ENCODE results near the gene NTM.
A peak's percentile ranks its signal among the peaks of the same experiment; 100 is the strongest.

NTM gene

GRCh38 chr11:132056689-132057088 is 686.3 kb downstream of the NTM start:
- DNase-seq (ENCODE audit: low read depth in 2 of 2): peak; percentile 79 to 81
- no peak overlapping the region for H3K4me3 ChIP-seq (replicated peaks in 1 of 2; ENCODE audit: low read depth in 2 of 2, low read length in 2 of 2)
- TF ChIP-seq CTCF (IDR thresholded peaks at IDR 0.05; ENCODE audit: low read depth, low read length): no peak

GRCh38 chr11:132057266-132057665 is 686.9 kb downstream of the NTM start:
- H3K4me3 ChIP-seq (replicated peaks in 1 of 2; ENCODE audit: low read depth in 2 of 2, low read length in 2 of 2): no peak overlapping the region
- DNase-seq (ENCODE audit: low read depth in 2 of 2): no peak
- no peak for TF ChIP-seq CTCF (IDR thresholded peaks at IDR 0.05; ENCODE audit: low read depth, low read length)

DNA sequence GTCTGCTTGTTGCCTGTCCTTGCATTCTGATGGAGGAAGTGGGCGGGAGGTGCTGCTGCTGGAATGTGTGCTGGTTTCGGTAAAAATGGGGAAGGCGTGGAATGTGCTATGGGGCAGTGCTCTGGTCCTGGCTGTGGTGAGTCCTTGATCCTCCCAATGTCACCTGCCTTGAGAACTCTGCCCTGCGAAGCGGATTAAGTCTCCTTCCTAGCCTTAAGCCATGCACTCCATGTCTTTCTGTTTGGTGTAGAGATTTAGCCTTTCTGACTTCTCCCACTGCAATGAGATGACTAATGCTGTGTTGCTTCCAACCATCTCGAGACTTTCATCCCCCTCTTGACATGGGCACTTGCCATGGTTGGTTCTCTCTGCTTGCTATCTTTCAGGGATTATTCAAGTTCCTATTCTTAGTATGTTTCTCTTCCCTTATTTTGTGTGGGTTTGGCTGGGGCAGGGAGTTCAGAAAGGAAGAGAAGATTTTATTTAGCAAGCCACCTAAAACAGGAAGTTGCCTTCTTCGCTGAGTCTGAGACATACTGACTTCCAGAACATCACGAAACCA is 687.9 kb downstream of the NTM start:
- TF ChIP-seq CTCF (IDR thresholded peaks at IDR 0.05; ENCODE audit: low read depth, low read length): no peak
- peak; percentile 62 to 68 for DNase-seq (ENCODE audit: low read depth in 2 of 2)
- no peak overlapping the region for H3K4me3 ChIP-seq (replicated peaks in 1 of 2; ENCODE audit: low read depth in 2 of 2, low read length in 2 of 2)

DNA sequence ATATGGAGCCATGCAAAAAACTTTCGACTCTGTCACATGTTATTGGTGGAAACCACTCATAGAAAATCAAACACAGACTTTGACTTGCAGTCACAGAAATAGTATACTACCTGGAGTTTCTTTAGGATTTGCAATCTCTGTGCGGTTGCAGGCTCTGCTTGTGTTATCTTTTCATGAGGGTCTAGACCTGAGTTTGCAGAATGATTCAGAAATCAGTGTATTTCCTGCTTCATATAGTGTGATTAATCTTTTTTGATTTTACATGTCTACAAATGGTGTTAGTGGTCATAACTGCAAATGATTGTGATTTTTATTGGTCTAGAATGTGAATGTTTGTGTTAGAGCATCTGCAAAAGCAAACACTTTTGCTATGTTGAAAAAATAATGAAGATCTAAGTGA is 690.2 kb downstream of the NTM start:
- no peak for DNase-seq (ENCODE audit: low read depth in 2 of 2)
- no peak for TF ChIP-seq CTCF (IDR thresholded peaks at IDR 0.05; ENCODE audit: low read depth, low read length)
- H3K4me3 ChIP-seq (replicated peaks in 1 of 2; ENCODE audit: low read depth in 2 of 2, low read length in 2 of 2): no peak overlapping the region

- no peak overlapping the region for H3K4me3 ChIP-seq (replicated peaks in 1 of 2; ENCODE audit: low read depth in 2 of 2, low read length in 2 of 2)
- no peak for DNase-seq (ENCODE audit: low read depth in 2 of 2)
- TF ChIP-seq CTCF (IDR thresholded peaks at IDR 0.05; ENCODE audit: low read depth, low read length): no peak
Observed at GRCh38 chr11:132062031-132062430, 691.6 kb downstream of the NTM start.

GRCh38 chr11:132062541-132062940 is 692.1 kb downstream of the NTM start:
- TF ChIP-seq CTCF (IDR thresholded peaks at IDR 0.05; ENCODE audit: low read depth, low read length): no peak
- no peak overlapping the region for H3K4me3 ChIP-seq (replicated peaks in 1 of 2; ENCODE audit: low read depth in 2 of 2, low read length in 2 of 2)
- DNase-seq (ENCODE audit: low read depth in 2 of 2): peak in 1 of 2 donors; percentile 55

- H3K4me3 ChIP-seq (replicated peaks in 1 of 2; ENCODE audit: low read depth in 2 of 2, low read length in 2 of 2): no peak overlapping the region
- TF ChIP-seq CTCF (IDR thresholded peaks at IDR 0.05; ENCODE audit: low read depth, low read length): no peak
- DNase-seq (ENCODE audit: low read depth in 2 of 2): peak; percentile 90 to 100
Observed at GRCh38 chr11:132064987-132065620, 694.7 kb downstream of the NTM start.
